ENCODE measurements around the gene PRKCG.

The PRKCG gene

GRCh38 chr19:53873773-53874605 lies 8.0 kb upstream of the PRKCG start:
- no peak for DNase-seq

GRCh38 chr19:53874606-53874990 lies 7.4 kb upstream of the PRKCG start:
- no peak for DNase-seq

GRCh38 chr19:53875602-53876325 lies 6.2 kb upstream of the PRKCG start:
- DNase-seq: no peak

GRCh38 chr19:53876651-53877224 lies 5.3 kb upstream of the PRKCG start:
- no peak for DNase-seq

GRCh38 chr19:53877361-53877766 lies 4.6 kb upstream of the PRKCG start:
- peak; percentile 40 for DNase-seq

GRCh38 chr19:53878776-53879139 lies 3.2 kb upstream of the PRKCG start:
- DNase-seq: no peak

GRCh38 chr19:53879140-53880081 lies 2.6 kb upstream of the PRKCG start:
- peak; percentile 90 for DNase-seq

- no peak for DNase-seq
Measured at GRCh38 chr19:53880711-53881481, 1.1 kb upstream of the PRKCG start.

- DNase-seq: no peak
Measured at GRCh38 chr19:53882391-53883050, 524 bp downstream of the PRKCG start.

GRCh38 chr19:53883231-53883661 lies 1.2 kb downstream of the PRKCG start:
- DNase-seq: no peak

- no peak for DNase-seq
Measured at GRCh38 chr19:53883741-53884140, 1.7 kb downstream of the PRKCG start.

- no peak for DNase-seq
Measured at GRCh38 chr19:53884256-53884655, 2.3 kb downstream of the PRKCG start.

- no peak for DNase-seq
Measured at GRCh38 chr19:53885036-53885435, 3.0 kb downstream of the PRKCG start.

GRCh38 chr19:53892301-53892980 lies 10.4 kb downstream of the PRKCG start:
- no peak for DNase-seq

GRCh38 chr19:53892981-53893325 lies 11.0 kb downstream of the PRKCG start:
- no peak for DNase-seq

GRCh38 chr19:53894707-53895106 lies 12.7 kb downstream of the PRKCG start:
- DNase-seq: no peak

- no peak for DNase-seq
Measured at GRCh38 chr19:53896682-53897081, 14.7 kb downstream of the PRKCG start.

GRCh38 chr19:53897459-53897858 lies 15.5 kb downstream of the PRKCG start:
- no peak for DNase-seq

GRCh38 chr19:53898166-53898565 lies 16.2 kb downstream of the PRKCG start:
- no peak for DNase-seq

- no peak for DNase-seq
Measured at GRCh38 chr19:53898636-53899341, 16.8 kb downstream of the PRKCG start.

Data from stimulated activated CD8-positive, alpha-beta memory T cell treated with anti-CD3 and anti-CD28 coated beads, Interleukin-4, amount 100 ng/mL, for 48 hours (primary cell).